HG03432 (cell line): Measurements from ENCODE around the gene EIF2A.

Source experiments
- ATAC-seq: cut with Tn5 transposase; IDR thresholded peaks from one replicate; pipeline ENCODE4 v1.9.1; 2021; ENCODE audit warnings: mild to moderate bottlenecking, moderate library complexity; ENCODE audit not compliant: unreplicated experiment

The EIF2A gene

DNA sequence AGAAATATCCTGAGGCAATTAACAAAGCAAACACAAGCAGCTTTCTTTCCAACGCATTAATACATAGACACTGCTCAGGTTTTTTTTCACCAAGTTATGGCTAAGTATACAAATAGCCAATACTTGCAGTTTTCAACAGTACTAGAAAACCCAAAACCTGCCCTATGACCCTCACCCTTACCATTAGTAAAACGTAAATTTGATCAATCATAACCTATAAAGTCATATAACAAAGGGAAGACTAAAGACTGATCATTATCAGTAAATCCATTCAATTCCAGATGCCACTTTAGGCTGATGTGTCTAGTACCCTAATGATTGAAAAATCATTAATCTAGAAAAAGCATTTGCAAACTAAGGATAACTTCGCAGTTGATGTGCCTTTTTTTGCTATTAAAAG lies 3.5 kb upstream of the EIF2A start:
- ATAC-seq, result no peak

GRCh38 chr3:150543531-150543930 lies 3.1 kb upstream of the EIF2A start:
- no peak for ATAC-seq

DNA sequence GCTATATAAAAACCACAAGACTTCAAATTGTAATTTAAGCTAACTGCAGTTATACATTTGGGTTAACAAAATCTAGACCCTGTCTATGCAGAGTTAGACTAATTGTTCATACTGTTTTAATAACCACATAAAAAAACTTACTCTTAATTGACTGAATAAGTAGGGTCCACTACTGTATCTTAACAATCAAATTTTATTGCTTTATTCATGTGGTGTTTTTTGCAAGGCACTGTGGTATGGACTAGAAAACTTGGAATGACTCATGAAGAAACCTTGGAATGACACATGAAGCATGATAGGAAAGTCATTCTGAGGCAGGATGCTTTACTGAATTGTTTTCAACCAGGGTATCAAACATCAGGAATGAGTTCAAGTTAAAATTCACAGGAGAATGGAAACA lies 2.5 kb upstream of the EIF2A start:
- ATAC-seq, result no peak

DNA sequence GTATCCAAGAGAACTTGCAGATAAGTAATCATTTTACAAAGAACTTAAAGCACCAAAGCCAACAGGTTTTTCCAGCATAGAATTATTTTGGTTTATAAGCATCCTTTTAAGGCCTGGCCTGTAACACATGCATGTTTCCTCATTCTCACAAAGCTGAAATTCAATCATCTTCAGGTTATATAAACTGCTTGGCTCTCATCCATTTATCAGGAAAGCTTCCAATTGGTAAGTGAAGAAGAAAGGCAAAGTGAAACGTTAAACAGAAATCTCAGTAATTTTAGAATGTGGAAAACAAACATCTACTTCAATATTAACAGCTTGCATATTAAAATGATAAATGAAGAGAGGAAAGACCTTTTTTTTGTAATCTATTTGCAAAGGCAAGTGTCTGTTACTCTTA lies 1.9 kb upstream of the EIF2A start:
- no peak for ATAC-seq

DNA sequence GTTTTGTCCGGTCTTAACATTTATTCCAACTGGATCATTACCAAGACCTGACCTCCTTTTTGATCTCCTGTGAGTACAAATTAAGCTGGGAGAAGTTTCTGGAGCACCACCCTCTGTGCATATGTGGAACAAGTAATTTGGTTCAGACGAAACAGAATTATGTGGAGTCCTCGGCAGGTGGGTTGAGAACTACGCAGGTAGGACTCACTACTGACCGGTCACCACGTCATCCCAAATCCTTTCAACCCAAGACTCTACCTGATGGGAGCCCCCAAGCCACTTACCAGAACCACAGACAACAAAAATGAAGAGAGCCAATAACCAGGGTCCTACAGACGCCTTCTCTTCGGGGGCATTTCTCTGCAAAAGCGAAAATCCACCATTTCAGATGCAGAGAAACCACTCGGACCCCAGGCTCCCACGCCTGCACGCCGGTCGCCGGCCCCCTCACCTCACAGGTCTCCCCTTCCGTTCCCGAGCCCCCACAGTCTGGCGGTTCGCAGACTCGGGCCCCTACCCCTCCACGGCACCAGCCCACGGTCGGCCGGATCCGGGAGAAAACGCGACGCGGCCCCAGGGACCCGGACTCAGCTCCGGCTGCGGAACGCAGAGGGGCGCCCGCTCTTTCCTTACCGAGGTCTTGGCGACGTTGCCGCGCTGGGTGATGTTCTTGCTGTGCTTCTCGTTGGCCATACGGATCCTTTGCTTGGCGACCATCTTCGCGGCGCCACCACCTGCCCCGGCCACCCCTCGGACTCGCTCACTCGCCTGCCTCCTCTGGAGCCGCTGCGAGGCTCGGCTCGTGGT lies 965 bp upstream of the EIF2A start:
- peak; percentile 21 for ATAC-seq

- no peak for ATAC-seq
These were observed 606 bp downstream of the EIF2A start for GRCh38 chr3:150547045-150547741.

GRCh38 chr3:150555859-150556436 lies 9.4 kb downstream of the EIF2A start:
- no peak for ATAC-seq

DNA sequence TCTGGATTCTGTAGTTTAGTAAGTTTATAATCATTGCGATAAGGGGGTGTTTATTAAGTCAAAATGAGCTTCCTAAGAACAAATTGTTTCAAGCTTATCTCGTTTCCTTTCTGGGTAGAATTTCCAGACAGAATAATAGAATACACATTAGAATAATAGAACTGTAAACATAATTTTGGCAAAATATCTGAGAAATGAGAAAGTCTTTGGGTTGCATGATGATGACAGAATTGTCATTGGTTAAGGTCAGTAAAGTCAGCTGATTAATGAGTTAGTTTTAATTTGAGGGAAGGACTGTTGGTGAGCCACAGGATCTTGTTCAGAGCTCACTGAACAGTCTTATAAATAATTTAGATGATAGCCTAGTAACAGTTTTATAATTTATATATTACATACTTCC lies 10.2 kb downstream of the EIF2A start:
- no peak for ATAC-seq

DNA sequence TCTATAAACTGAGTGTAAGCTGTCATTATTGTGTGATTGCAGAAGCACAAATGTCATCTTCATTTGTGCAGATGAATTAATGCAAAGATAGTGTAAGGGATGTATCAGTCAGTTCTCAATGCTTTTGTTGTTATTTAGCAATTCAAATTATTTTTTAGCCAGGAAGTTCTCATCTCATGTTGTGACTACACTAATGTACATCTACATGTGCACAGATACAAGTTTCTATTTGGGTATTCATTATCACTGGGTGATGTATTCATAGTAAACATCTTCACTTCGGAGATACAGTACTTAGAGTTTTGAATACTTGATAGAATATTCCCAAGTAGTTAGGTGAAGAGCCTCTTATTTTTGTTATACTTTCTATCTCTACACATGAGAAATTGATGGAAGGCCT lies 11.1 kb downstream of the EIF2A start:
- ATAC-seq, result no peak

DNA sequence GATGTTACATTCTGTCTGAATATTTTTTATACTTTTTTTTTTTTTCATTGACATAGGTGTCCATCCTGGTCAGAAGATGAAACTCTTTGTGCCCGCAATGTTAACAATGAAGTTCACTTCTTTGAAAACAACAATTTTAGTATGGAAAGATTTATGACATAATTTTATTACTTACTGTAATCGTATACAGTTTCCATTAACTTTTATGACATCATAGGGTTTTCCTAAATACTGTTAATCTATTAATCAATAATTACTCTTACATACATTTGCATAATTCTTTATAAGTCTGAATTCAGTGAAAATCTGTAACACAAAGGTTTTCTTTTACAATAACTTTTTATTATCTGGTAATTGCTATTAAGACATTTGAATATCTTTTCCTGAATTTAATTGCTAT lies 17.7 kb downstream of the EIF2A start:
- no peak for ATAC-seq

GRCh38 chr3:150567328-150567727 lies 20.7 kb downstream of the EIF2A start:
- ATAC-seq, result no peak

GRCh38 chr3:150577855-150578254 lies 31.3 kb downstream of the EIF2A start:
- no peak for ATAC-seq

- no peak for ATAC-seq
These were observed 34.6 kb downstream of the EIF2A start for GRCh38 chr3:150581174-150581573.

DNA sequence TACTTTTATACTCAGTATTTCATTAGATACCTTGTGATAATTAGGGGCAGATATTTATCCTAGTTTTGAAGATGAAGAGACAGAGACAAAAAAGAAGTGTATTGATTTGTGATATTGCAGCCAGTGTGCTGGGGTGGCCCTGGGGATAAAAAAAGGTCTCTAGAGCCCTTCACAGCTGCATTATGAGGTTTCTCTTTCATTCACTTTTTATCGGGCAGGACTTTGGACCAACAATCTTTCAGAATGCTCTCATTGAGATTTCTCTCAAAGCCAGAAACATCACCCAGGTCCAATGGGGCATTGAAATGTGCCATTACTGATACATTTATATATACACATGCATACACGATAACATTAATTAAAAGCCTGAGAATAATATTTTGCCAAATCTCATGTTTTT lies 36.0 kb downstream of the EIF2A start:
- ATAC-seq, result peak; percentile 78

GRCh38 chr3:150583028-150583427 lies 36.4 kb downstream of the EIF2A start:
- ATAC-seq, result peak; percentile 73

GRCh38 chr3:150588027-150588830 lies 41.6 kb downstream of the EIF2A start:
- no peak for ATAC-seq

DNA sequence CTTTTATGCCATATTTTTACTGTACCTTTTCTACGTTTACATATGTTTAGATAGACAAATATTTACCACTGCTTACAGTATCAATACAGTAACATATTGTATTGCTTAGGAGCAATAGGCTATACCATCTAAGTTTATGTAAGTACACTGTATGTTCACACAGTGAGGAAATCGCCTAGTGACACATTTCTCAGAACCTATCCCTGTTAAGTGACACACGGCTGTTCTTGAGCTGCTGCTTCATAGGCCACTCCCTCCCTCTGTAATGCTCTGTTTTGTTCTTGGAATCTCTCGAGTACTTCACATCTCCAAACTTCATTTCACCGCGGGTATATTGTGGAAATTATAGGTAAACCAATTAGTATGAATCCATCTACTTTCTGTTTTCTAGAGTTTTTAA lies 43.2 kb downstream of the EIF2A start:
- ATAC-seq, result no peak

GRCh38 chr3:150594150-150594549 lies 47.6 kb downstream of the EIF2A start:
- no peak for ATAC-seq

- ATAC-seq, result no peak
These were observed 51.1 kb downstream of the EIF2A start for GRCh38 chr3:150597646-150598045.

GRCh38 chr3:150599611-150600297 lies 53.2 kb downstream of the EIF2A start:
- peak; percentile 23 for ATAC-seq
